ENCODE data around the gene PLA2G3.
A peak's percentile ranks its signal among the peaks of the same experiment; 100 is the strongest.

Gene PLA2G3

GRCh38 chr22:31137721-31138120 is 2.6 kb downstream of the PLA2G3 start:
- H3K4me3 ChIP-seq (ENCODE audit: low read depth, low read length): no peak overlapping the region
- TF ChIP-seq, protein P1, sequence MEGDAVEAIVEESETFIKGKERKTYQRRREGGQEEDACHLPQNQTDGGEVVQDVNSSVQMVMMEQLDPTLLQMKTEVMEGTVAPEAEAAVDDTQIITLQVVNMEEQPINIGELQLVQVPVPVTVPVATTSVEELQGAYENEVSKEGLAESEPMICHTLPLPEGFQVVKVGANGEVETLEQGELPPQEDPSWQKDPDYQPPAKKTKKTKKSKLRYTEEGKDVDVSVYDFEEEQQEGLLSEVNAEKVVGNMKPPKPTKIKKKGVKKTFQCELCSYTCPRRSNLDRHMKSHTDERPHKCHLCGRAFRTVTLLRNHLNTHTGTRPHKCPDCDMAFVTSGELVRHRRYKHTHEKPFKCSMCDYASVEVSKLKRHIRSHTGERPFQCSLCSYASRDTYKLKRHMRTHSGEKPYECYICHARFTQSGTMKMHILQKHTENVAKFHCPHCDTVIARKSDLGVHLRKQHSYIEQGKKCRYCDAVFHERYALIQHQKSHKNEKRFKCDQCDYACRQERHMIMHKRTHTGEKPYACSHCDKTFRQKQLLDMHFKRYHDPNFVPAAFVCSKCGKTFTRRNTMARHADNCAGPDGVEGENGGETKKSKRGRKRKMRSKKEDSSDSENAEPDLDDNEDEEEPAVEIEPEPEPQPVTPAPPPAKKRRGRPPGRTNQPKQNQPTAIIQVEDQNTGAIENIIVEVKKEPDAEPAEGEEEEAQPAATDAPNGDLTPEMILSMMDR (IDR thresholded peaks at IDR 0.05): no peak
- no peak overlapping the region for H3K4me2 ChIP-seq (ENCODE audit: low read length)

GRCh38 chr22:31136711-31137110 is 3.6 kb downstream of the PLA2G3 start:
- Histone ChIP-seq H3K9ac (no peak overlapping the region), H3K27me3 (ENCODE audit: control insufficient read depth, insufficient read depth, low read length) (no peaks in the 10 kb centered on the region), H2AFZ (no peak overlapping the region), H3K9me3 (ENCODE audit: control insufficient read depth, low read length) (no peaks in the 10 kb centered on the region), H3K36me3 (ENCODE audit: control insufficient read depth, insufficient read depth, low read length) (no peaks in the 10 kb centered on the region), H3K4me3 (ENCODE audit: low read depth, low read length) (no peak overlapping the region), H3K79me2 (no peaks in the 10 kb centered on the region), H3K27ac (peak overlapping the region; percentile 93), H3K4me1 (peaks cover 37% of the 10 kb centered on the region), H3K4me2 (ENCODE audit: low read length) (no peak overlapping the region)
- TF ChIP-seq, protein P1 (IDR thresholded peaks at IDR 0.05): no peak

More at GRCh38 chr22:31137721-31138120, 2.6 kb downstream of the PLA2G3 start:
- Histone ChIP-seq H3K27me3 (ENCODE audit: control insufficient read depth, insufficient read depth, low read length) (no peaks in the 10 kb centered on the region), H3K79me2 (no peaks in the 10 kb centered on the region), H3K36me3 (ENCODE audit: control insufficient read depth, insufficient read depth, low read length) (no peaks in the 10 kb centered on the region), H3K27ac (no peak overlapping the region), H3K9me3 (ENCODE audit: control insufficient read depth, low read length) (no peaks in the 10 kb centered on the region), H3K9ac (no peak overlapping the region), H2AFZ (no peak overlapping the region), H3K4me1 (peaks cover 32% of the 10 kb centered on the region)

GRCh38 chr22:31136155-31136554 is 4.2 kb downstream of the PLA2G3 start:
- no peaks in the 10 kb centered on the region for H3K9me3 ChIP-seq (ENCODE audit: control insufficient read depth, low read length)
- no peak overlapping the region for H3K4me3 ChIP-seq (ENCODE audit: low read depth, low read length)
- TF ChIP-seq, protein P1 (IDR thresholded peaks at IDR 0.05): no peak
- no peaks in the 10 kb centered on the region for H3K36me3 ChIP-seq (ENCODE audit: control insufficient read depth, insufficient read depth, low read length)
- H3K27ac ChIP-seq: peak overlapping the region; percentile 93
- no peaks in the 10 kb centered on the region for H3K27me3 ChIP-seq (ENCODE audit: control insufficient read depth, insufficient read depth, low read length)
- peaks cover 41% of the 10 kb centered on the region for H3K4me1 ChIP-seq
- H3K79me2 ChIP-seq: no peaks in the 10 kb centered on the region
- no peak overlapping the region for H3K4me2 ChIP-seq (ENCODE audit: low read length)
- H2AFZ ChIP-seq: no peak overlapping the region
- H3K9ac ChIP-seq: no peak overlapping the region

- no peaks in the 10 kb centered on the region for H3K27me3 ChIP-seq (ENCODE audit: control insufficient read depth, insufficient read depth, low read length)
- no peaks in the 10 kb centered on the region for H3K79me2 ChIP-seq
Observed at GRCh38 chr22:31135706-31136105, 4.6 kb downstream of the PLA2G3 start.

DNA sequence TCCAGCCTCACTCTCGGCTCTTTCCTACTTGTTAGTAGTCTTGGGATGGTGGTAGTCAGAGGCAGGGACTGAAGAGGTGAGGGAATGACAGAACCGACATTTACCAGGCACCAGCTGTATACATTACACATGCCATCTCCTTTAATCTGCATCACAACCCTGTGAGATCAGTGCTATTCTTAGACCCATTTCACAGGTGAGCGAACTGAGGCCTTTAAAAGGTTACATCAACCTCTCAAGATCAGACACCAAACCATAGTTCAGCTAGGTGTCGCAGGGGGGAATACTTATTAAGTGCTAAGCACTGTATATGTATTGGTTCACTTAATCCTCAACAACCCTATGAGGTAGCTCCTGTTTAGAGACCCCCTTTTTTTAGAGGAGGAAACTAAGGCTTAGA is 5.6 kb downstream of the PLA2G3 start:
- Histone ChIP-seq H3K9me3 (ENCODE audit: control insufficient read depth, low read length) (no peaks in the 10 kb centered on the region), H2AFZ (no peak overlapping the region), H3K27ac (peak overlapping the region; percentile 93), H3K4me1 (peaks cover 32% of the 10 kb centered on the region), H3K4me3 (ENCODE audit: low read depth, low read length) (no peak overlapping the region), H3K79me2 (no peaks in the 10 kb centered on the region), H3K9ac (no peak overlapping the region), H3K36me3 (ENCODE audit: control insufficient read depth, insufficient read depth, low read length) (no peaks in the 10 kb centered on the region), H3K4me2 (ENCODE audit: low read length) (no peak overlapping the region), H3K27me3 (ENCODE audit: control insufficient read depth, insufficient read depth, low read length) (no peaks in the 10 kb centered on the region)
- TF ChIP-seq, protein P1 (IDR thresholded peaks at IDR 0.05): no peak

More at GRCh38 chr22:31135706-31136105, 4.6 kb downstream of the PLA2G3 start:
- Histone ChIP-seq H3K9ac (no peak overlapping the region), H3K4me2 (ENCODE audit: low read length) (no peak overlapping the region), H3K4me3 (ENCODE audit: low read depth, low read length) (no peak overlapping the region), H3K36me3 (ENCODE audit: control insufficient read depth, insufficient read depth, low read length) (no peaks in the 10 kb centered on the region), H3K27ac (peak overlapping the region; percentile 93), H3K4me1 (peaks cover 39% of the 10 kb centered on the region), H3K9me3 (ENCODE audit: control insufficient read depth, low read length) (no peaks in the 10 kb centered on the region), H2AFZ (no peak overlapping the region)
- TF ChIP-seq, protein P1 (IDR thresholded peaks at IDR 0.05): no peak
